GM19023 (cell line): ENCODE measurements around the gene EEF1G.
A peak's percentile ranks its signal among the peaks of the same experiment; 100 is the strongest.
"Not testable (repeated sequence)": the region's sequence is repeated elsewhere in the genome, so short reads cannot be mapped to it uniquely, and the experiment has no call there.

Experiments used
- ATAC-seq: cut with Tn5 transposase; IDR thresholded peaks from one replicate; pipeline ENCODE4 v1.9.1; 2021; ENCODE audit warnings: mild to moderate bottlenecking, moderate library complexity; ENCODE audit not compliant: unreplicated experiment

EEF1G gene

DNA sequence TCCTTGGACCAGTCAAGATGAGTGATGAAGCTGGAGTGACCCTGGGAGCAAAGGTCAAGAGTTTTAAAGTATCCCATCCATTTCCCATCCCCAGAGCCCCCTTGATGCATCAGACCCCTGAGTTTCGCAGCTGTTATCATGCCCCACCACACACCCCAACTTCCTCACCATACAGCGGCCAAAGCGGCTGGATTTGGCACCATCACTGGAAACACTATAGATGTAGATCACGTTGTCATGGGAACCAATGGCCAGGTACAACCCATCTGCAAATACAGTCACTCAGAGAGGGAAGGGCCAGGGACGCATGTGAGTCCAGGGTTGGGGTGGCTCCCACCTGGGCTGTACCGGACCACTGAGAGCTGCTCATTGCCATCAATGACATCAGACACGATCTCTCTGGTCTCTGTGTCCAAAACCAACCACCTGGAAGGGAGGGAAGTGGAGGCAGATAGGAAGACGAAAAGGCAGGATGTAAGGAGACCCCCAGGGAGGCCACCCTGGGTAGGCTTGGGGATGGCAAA is 30.1 kb upstream of the EEF1G start:
- no peak for ATAC-seq

DNA sequence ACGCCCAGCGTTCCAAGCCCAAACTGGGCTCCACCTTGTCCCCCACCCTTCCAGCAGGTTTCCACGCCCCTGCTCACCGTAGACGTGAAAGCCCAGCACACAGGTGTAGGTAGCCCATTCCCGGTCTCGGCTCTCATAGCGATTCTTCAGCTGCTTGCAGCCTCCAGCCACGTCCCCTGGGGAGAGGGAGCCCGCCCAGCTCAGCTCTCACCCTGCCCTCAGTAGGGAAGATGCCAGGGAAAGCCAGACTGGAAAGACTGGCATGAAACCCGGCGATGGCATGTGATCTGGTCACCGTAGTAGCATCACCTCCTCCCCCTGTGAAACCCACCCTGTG is 29.3 kb upstream of the EEF1G start:
- no peak for ATAC-seq

DNA sequence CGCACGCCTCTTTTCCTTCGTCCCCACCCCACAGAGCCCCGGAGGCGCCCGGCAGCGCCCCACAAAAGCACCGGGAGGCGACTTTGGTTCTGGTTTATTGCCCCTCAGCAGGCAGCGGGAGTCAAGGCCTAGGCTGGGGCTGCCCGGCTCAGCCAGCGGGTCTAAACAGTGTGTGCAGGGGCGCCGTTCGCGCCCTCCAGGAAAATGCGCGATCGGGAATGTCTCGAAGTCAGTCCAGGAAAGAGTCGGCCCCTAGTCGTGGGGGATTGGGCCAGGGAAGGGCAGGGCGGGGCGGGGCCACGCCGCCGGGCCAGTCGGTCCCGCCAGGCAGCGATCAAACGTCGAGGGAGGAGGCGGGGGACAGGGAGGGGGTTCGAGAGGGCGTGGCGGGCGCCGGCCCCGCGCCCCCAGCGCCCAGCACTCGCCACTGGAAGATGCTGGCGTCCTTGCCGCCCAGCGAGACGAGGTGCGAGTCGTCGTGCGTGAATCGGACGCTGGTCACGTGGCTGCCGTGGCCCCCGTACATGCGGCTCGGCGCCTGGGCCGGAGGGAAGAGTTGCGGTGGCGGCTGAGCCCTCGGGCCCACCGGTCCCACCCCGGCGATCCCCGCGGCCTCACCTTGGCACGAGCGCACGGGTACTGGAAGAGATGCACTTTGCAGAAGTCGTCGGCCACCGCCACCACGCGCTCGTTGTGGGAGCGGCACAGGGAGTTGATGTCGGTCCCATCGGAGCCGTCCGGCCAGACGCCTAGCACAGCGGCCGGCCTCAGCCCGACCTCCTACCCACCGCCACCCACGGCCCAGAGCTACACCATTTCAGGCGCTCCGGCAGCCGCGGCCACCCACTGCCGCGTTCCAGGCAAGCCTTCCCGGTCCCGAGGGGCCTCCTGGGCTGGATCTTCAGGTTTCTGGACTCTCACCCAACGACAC is 28.7 kb upstream of the EEF1G start:
- no peak for ATAC-seq

DNA sequence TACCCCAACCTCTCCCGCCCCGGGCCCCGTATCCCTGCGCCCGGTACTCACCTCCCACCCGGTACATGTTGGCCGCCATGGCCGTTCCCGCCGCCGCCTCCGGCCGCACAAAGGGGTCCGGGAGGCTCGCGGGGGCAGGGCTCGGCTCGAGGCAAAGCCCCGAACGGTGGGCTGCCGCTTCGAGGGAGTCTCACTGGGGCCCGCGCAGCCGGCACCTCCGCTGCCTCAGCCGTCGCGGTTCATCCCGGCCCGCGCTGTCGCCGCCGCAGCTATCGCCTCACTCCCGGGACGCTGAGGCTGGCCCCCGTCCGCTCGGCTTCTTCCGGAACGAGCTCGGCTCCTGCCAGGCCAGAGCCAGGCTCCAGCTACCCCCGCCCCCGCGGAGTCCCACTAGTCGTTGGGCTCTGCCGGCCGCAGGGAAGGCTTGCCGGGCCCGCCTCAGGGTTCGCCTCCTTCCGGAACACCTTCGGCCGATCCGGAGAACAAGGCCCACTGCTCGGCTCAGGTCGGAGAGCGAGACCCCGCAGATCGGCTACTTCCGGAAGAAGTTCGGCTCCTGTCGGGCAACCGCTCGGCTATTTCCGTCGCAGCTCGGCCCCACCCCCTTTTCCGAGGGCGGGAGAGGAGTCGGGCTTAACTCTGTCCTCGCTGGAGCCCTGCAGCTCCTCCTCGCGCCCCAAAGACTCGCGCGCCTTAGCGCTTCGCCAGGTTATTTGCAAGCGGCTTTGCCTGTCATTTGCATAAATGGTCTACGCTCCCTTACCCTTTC is 27.9 kb upstream of the EEF1G start, which contains the start of gene MTA2:
TSS of gene MTA2 (minus strand) at position 494 of the 769 bp plus-strand sequence. CDS start at position 79, 415 bp downstream.
- peak; percentile 75 for ATAC-seq

DNA sequence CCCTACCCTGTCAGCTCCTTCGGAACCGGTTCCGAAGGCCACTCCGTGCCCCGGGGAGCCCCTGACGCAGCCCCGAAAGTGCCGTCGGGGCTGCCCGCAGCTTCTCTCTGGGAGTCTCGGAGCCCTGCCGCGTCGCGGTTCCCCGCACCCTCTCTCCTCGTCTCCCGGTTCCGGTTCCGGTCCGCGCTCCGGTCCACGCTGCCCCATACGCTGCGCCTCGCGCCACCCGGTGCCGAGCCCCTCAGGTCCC is 27.4 kb upstream of the EEF1G start:
- ATAC-seq = peak; percentile 12

DNA sequence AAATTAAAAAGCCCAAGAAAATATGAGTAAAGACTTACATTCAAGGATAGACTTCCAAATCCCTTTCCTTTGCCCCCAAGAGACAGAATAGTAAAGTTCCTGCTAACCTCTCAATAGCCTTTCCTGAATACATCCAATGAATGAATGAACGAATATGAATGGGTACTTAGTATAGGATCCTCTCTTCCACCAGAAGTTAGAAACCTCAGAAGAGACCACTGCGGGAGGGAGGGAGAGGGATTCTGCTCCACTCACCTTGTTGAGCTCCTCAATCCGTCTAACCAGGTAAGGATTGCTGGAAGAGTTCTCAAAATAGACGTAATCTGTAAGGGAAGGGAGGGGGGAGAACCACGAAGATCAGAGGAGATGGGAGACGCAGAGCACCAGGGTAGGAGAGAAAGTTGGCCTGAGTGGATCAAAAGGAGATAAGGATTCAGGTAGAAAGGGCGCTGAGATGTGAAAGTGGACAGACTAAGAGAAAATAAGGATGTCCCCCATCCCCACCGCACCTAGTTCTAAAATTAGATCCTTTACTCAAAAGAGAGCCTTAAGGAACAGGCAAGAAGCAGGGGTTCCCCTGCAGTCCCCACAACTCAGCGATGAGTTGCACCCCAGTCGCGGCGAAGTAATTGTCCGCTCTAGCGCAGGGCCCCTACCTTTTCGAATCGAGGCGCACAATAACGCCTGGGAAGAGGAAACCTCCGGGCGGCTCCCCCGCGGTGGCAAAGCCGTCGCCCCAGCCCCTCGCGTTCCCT is 26.9 kb upstream of the EEF1G start:
- no peak for ATAC-seq

DNA sequence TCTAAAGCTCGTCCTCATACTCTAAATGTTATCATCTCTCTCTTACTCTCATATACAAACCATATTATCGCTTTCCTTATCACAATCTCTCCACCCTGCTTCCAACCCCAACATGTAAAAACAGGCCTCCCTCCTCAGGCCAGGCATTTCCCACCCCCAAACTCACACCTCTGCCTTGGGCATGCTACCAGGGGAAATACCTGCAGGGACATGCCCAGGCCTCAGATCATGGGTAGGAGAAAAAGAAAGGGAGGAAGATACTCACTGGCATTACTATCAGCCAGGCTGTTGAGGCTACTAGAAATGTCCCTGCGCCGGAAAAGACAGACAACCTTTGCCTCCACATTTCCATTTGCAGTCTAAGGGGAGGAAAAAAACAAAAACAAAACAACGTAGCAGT is 26.2 kb upstream of the EEF1G start:
- ATAC-seq = no peak

DNA sequence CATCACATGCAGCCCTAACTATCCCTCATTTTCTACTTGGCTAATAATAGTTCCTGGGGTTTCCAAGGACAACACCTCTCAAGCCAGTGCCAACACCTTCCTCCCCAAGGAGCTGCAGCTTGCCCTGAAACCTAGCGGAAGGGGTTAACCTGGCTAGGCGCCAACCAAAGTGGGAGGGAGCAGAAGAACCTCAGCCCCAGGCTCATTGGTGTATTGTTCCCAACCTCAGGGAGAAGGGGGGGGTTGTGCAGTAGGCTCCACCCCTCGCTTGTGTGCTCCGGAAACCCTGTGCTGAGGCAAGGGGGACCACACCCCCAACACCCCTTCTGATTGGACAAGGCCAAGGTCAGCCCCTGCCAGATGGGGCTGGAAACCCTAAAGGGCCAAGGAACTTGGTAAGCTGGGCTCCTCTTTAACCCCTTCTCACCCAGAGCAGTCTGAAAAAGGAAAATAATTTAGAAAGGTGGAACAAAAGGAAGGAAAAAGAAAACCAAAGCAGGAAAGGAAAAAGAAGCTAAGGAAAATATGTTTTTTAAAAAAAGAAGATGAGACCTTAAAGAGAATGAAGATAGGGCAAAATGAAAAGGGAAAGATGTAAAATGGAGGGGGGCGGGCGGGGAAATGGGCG is 25.5 kb upstream of the EEF1G start:
- peak; percentile 42 for ATAC-seq

DNA sequence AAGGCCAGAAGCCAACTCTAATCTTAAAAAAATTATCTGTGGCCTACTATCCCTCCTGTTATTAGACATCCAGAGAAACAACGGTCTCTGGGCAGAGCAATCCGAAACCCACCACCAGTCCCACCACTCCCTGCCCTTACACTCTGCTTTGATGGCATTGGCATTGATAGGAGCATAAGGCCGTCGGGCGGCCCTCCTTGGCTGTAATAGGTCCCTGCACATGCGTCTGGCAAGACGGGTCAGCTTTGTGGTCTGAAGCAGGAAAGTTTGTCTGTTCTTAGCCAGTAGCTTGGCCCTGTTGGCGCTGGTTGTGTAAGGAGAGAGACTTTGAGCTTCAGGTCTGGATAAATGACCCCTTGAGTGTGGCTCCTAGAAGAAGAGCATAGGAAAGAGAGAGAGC is 21.4 kb upstream of the EEF1G start:
- ATAC-seq = no peak

DNA sequence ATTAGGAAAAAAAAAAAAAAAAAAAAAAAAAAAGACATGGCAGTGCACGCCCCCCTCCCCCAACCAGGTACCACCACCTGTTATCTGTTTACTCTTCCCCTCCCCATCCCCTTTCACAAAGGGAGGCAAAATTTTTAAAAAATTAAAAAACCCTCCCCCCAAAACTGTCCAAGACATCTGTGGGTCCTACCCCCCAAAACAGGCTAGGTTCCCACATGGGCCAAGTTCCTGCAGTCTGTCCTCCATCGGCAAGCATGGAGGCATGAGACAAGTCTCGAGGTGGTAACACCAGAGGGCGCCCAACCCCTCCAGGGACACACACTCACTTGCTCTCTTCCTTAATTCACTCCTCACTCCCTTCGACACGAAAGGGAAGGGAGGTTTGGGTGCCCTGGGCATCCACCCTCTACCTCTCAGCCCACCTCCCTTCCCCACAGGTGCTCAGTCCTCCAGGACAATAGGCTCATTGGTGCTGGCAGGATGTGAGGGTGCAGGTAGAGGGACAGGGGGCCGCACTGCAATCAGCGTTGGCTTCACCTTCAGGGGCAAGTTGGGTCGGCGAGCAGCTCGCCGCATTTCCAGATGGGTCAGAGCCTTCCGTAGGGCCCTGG is 19.8 kb upstream of the EEF1G start:
- no peak for ATAC-seq

DNA sequence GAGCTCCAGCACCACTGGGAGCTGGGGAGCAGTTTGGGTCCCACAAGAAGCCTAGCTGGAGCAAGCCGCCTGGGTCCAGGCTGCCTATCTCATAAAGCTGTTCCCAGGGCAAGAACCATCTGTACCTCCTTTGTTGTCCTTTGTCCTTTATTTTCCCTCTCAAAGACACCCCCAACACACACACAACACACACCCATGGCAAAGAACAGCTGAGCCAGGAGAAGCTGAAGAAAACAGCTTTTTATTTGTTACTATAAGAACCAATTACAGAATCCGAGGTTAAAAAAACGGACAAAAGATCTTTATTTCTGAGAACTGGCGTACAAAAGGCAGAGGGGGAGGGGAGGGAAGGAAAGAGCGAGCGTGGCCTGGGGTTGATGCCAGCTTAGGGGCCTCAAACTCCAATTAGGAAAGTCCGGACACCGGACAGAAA is 19.3 kb upstream of the EEF1G start:
- no peak for ATAC-seq

DNA sequence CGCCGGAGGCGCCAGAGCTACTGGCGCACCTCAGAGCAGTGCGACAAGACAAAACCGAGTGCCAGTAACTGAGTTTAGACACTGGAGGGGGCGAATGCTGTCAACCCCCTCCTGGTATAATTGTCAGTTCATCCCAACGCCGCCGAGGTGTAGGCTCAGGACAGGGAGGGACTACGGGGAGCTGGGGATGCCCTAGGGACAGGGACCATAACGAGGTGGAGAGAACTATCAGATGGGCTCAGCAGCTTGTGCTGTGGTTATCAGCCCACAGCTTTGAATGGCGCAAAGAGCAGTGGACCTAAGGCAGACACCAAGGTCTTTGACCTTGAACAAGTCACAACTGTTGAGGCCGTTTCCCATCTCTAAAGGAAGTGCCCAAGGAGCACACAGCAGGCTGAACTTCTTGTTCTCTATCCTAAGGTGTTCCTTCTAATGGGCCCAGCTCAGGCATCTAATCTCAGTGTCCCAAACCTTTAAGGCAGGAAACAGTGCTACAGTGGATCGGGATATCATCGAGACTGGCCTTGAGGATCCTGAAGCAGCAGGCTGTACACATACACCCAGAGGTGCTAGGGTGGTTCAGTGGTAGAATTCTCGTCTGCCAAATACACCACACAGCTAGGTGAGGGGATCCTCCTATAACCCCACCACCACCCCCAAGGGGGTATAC is 18.6 kb upstream of the EEF1G start:
- ATAC-seq = no peak

DNA sequence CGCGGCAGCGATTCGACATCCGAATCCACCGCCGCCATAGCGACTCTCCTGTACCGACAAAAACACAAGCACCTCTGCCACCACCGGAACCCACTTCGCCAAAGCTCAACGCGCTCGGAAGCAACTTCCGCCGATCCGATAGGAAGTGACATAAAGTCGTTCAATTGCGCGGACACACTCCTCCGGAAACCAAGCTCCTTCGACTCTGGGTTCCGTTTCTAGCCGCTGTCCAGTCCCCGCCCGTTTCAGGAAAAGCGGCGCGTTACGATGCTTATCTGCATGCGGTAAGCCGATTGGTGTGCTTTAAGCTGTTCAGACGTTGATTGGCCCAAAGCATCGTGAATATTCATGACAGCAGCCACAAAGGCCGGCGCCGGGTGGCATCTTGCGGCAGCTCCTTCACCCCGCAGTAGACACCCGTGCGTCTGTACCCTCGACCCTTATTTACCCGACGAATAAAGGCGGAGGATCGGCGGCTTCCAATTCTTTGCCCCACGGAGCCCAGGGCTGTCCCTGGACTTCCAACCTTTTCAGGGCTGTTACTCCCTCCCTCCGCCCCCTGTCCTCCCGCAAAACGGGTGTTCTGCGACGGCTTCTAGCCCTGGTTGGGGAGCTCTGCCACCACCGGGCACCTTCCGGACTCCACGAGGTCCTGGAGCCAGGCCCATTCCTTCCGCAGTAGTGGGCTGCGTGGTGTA is 17.9 kb upstream of the EEF1G start, which contains the start of gene TUT1:
TSS of gene TUT1 (minus strand) at position 76 of the 698 bp plus-strand sequence. CDS start at position 38, 38 bp downstream.
- ATAC-seq = peak; percentile 95

DNA sequence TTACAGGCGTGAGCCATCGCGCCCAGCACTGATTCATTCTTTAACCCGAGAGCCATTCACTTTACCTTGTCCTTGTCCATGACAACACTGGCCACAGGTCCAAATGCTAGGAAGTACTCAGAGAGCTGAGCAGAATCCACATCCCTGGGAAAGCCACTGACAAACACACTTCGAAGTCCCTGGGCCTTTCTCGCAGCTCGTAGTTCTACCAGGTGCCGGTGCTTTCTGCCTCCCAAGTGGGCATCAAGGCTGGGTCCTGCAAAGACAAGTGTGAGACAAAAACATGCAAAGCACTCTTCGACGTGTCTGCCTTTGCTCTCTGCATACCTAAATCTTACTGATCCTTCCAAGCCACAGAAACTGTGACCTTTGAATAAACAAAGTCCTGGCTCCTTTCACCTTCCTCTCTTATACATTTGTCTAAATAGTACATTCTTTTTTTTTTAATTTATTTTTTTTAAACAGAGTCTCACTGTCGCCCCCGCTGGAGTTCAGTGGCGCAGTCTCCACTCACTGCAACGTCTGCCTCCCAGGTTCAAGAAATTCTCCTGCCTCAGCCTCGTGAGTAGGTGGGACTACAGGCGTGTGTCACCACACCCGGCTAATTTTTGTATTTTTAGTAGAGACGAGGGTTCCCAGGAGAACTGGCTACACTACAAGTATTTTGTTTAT is 15.4 kb upstream of the EEF1G start:
- ATAC-seq = no peak

DNA sequence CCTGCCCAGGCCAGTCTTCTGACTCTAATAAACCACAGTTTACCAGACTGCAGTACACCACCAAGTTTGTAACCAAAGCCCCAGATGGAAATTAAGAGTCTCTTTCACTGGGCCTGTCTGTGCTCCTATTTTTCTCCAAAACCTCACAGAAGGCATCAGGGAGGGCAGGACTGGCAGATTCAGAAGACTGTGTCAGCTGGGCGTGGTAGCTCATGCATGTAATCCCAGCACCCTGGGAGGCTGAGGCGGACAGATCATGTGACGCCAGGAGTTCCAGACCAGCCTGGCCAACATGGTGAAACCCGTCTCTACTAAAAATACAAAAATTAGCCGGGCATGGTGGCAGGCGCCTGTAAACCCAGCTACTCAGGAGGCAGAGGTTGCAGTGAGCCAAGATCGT is 11.7 kb upstream of the EEF1G start:
- not testable (repeated sequence) for ATAC-seq

DNA sequence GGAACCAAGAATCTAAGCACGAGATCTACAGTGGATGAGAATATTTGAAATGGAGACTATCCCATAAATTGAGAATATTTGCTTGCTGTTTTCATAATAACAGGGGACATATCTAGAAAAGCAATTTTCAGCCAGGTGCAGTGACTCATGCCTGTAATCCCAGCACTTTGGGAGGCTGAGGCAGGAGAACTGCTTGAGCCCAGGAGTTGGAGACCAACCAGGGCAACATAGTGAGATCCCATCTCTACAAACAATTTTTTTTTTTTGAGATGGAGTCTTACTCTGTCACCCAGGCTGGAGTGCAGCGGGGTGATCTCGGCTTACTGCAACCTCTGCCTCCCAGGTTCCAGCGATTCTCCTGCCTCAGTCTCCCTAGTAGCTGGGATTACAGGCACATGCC is 8.0 kb upstream of the EEF1G start:
- not testable (repeated sequence) for ATAC-seq

DNA sequence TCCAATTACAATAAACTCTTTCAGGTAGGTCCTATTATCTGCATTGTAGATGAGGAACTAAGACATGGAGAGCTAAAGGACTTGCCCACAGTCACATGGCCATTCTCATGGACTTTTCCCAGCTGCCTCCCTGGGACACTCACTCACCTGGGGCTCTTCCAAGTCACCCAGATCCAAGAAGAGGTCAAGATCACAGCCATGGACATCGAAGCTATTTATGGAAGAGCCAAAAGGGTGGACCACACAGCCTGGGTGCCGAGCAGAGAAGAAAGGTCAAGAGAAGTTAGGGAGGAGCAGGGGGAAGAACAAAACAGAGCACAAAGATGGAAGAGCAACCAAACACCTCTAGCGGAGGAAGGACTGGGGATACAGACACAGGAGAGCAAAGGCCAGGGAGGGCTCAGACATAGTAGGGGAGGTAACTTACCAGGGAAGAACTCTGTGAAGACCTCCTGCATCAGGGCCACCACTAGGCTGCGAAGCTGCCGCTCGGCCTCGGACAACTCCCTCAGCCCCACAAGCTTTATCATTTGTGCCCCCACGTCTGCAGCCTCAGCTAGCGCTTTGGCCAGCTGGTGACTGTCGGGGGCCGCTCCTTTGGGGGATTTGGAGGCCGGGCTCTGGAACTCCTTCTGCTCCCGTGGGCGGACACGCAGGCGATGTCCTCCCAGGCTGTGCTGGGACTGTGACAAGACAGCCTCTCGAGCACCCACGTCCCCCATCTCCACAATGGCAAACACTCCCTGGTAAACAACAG is 7.4 kb upstream of the EEF1G start:
- ATAC-seq = no peak

DNA sequence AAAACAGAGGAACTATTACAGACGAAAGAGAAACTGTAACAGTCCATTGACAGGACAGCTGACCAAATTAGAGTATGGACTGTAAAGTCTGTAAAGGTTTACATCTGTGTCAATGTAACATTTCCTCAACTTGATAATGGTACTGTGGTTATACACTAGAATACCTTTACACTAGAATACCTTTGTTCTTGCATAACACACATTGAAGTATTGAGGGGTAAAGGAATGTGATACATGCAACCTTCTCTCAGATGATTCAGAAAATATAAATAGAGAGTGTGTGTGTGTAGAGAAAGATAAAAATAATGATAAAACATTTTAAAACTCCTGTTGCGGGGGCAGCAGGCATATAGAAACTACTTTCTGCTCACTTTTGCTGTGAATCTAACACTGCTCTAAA is 5.6 kb upstream of the EEF1G start:
- no peak for ATAC-seq
